GM21528 (cell line): ENCODE measurements around the gene LYZL1.
"Not testable (repeated sequence)": the region's sequence is repeated elsewhere in the genome, so short reads cannot be mapped to it uniquely, and the experiment has no call there.

ENCODE experiments used
- ATAC-seq: cut with Tn5 transposase; IDR thresholded peaks from one replicate; pipeline ENCODE4 v1.9.1; 2021; ENCODE audit warnings: mild to moderate bottlenecking, moderate library complexity; ENCODE audit not compliant: unreplicated experiment, low FRiP score

LYZL1 gene

DNA sequence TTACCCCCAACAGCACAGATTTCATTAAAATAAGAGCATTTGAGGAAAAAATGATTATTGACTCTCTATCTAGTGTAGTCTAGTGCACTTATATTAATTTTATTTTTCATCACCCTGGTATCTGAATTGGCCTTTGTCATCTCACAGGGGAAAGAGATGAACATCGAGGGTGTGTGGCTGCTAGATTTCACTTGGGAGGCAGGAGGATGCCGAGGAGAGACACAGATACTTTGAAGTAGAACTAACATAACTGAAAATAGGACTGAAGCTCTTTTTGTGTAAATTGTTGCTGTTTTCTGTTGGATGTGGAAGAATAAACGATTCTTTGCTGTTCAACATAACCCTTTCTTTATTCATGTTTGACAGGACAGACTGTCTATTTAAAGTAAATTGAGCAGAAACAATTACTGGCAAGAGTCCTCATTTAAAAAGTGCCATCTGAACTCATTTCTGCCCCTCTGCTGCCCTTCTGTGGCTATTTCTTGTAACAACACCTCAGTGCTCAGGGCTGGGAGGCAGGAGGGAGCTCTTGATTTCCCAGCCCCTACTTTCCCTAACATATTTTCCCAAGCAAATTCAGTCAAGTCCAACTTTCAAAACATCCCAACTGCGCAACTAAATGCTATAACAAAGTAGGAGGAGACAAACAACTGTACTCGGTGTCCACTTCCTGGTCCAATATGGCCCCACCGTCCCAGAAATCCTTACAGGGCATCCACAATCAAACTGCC lies 15.6 kb downstream of the LYZL1 start:
- no peak for ATAC-seq

DNA sequence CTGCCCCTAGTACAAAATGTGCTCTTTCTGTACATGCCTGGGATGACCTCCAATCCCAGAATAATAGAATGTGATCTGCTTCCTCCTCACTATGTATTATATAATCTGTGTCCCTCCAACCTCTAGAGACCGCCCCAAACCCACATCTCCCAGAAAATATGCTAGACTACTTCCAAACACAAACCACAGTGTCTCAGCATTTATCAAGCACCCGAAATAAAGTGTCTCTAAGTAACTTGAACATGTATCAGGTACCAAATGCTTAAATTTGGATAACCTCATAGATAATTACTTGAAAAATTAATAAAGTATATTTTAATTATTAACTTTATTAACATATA lies 16.1 kb downstream of the LYZL1 start:
- no peak for ATAC-seq

DNA sequence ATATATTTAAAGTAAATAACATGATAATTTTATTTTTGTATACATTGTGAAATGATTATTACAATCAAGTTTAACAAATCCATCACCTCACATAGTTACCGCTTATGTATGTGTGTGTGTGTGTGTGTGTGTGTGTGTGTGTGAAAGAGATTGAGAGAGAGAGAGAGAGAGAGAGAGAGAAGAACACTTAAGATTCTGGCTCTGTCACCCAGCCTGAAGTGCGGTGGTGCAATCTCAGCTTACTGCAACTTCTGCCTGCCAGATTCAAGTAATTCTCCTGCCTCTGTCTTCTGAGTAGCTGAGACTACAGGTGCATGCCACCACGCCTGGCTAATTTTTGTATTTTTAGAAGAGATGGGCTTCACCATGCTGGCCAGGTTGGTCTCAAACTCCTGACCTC lies 17.8 kb downstream of the LYZL1 start:
- ATAC-seq = no peak

DNA sequence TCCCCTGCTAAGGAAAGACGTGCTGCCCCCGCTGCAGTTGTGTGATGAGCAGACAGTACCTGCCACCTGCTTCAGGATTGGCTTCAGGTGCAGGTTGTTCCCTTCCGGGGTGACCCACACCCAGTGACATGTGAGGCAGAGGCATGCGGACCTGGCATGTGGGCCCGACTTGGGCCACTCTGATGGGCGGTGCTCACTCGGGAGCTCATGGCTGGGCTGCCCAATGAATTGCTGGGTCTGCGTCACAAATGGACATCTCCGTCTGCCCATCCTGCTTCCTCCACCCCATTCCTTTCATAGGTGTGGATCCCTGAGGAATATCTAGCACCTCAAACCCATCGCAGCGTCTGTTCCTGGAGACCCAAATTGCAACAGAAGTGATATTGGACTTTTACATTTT lies 19.3 kb downstream of the LYZL1 start:
- ATAC-seq = not testable (repeated sequence)

DNA sequence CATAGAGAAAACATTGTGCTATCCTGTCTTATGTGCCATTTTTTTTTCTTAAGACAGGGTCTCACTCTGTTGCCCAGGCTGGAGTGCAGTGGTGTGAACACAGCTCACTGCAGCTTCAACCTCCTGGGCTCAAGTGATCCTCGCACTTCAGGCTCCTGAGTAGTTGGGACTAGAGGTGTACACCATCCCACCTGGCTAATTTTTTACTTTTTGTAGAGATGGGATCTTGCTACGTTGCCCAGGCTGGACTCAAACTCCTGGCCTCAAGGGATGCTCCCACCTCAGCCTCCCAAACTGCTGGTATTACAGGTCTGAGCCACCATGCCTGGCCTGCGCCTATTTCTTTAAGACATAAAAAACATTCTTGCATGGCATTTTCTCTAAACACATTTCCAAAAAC lies 20.6 kb downstream of the LYZL1 start:
- no peak for ATAC-seq

DNA sequence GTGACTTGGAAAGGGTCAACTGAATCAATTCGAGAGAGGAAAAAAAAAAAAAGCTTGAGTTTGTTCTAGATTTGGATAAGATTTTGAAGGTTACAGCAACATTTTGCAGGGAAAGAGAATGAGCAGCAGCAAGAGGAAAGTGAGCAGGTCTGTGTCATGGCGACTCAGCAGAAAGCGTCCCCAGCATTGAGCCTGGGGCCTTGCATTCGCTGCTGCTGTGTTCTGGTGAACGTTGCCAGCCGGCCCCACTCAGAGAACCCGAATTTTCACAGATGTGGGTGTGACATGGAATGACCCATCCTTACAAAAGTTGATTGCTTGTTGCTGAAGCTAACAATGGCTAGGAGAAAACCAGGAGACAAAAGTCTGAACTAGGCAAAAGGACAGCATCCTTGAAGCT lies 21.6 kb downstream of the LYZL1 start:
- ATAC-seq = not testable (repeated sequence)

DNA sequence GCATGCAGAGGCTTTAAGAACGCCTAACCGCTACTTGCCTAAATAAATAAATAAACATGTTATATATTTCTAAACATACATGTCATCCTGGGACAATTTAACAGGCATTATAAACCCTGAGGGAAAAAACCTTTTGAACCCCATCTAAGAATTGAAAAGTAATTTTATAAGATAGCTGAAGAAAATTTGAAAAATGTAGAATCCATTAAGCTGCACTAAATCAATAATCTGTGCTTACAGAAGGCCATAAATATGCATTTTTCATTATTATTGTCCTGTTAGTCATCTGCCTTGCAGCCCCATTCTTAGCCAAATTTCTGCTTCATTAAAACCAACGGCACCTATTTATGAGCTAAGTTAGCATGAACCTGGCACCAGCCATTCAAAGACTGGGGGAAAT lies 24.2 kb downstream of the LYZL1 start:
- ATAC-seq = no peak

DNA sequence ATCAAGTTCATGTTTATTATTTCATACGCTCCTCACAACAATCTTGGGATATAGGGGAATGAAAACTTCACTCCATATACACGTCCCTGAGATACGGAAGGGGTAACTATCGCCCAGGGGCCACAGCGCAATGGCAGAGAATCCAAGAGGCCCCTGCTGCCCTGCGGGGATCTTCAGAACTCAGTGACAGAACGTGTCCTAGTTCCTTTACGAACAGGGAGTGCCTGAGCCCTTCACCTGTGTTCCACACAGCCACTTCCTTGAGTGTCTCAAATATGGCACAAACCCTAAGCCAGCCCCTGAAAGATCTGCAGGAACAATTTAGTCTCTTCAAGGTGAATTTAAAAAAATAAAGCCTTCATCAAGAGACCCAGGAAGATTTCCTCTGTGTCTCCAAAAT lies 25.9 kb downstream of the LYZL1 start:
- ATAC-seq = no peak

DNA sequence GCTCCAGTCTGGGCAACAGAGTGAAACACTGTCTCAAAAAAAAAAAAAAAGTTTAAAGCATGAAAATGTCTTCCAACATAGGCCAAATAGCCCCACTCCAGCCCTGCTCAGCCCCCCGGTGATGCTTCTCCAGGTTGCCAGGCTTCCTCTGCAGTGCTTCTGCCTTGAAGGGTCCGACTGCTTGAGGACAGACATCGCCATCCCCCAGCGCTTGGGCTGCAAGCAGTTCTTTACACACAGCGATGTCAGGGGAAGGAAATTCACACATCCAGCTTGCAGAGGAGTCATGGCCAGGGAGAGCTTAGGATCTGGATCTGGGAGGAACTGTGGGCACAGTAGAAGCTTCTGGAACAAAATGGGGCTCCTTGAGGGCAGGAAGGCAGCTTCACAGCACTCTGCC lies 26.9 kb downstream of the LYZL1 start:
- ATAC-seq = no peak

DNA sequence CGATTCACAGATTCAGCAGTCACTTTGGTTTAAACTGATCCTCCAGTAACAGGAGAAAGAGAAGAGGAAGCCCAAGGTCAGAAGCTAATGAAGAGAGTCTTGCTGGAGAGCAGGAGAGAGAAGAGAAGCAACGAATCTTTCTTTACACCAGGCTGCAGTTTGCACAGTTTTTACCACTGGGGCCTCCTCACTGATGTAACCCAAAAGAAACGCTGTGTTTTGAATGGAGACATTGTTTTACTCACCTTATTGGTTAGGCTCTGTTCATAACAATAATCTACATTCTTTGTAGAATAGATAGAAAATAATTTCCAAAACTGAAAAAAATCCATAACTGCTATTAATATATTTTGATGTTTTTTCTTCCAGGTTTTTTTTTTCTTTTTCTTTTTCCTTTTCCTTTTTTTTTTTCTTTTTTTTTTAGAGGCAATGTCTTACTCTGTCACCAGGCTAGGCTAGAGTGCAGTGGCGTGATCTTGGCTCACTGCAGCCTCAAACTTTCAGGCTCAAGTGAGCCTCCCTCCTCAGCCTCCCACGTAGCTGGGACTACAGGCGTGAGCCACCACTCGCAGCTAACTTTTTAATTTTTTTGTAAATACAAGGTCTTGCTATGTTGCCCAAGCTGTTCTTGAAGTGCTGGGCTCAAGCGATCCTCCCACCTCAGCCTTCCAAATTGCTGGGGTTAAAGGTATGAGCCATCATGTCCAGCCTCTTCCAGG lies 27.6 kb downstream of the LYZL1 start:
- ATAC-seq = no peak

DNA sequence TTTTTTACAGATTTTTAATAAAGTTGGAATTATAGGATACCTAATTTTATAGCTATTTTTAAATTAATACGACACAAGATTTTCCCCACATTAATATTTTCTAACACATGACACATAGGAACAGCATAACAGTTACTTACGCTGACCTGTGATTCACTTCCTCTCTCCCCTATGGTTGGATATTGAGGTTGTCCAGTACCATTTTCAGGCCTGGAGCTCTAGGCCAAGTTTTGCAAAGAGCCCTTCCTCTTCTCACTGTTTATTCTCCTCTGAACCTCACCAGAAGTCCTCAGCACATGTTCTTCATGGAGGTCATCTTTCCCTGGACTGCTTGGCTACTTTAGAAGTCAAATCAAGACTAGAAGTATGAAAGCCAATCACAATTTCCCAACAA lies 28.2 kb downstream of the LYZL1 start:
- ATAC-seq = no peak

DNA sequence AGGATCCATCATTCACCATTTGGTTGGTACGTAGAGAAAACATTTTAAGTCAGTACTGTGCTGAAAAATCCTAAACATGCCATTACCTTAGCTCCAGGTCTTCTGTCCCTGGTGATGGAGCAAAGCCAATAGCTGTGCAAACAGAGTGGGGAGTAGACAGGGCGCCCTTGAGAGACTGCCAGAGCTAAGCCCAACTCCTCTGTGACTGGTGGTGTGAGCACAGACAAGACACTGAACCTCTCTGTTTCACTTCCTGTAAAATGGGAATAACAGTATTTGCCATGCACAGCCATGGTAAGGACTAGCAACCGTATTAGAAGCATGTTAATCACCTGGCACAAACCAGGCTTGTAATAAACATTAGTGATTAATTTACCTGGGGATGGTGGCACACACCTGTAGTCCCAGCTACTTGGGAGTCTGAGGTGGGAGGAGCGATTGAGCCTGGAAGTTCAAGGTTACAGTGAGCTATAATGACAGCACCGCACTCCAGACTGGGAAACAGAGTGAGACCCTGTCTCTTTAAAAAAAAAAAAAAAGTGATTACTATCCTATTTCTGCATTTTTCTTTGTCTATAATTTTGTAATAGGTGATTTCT lies 28.7 kb downstream of the LYZL1 start:
- no peak for ATAC-seq

DNA sequence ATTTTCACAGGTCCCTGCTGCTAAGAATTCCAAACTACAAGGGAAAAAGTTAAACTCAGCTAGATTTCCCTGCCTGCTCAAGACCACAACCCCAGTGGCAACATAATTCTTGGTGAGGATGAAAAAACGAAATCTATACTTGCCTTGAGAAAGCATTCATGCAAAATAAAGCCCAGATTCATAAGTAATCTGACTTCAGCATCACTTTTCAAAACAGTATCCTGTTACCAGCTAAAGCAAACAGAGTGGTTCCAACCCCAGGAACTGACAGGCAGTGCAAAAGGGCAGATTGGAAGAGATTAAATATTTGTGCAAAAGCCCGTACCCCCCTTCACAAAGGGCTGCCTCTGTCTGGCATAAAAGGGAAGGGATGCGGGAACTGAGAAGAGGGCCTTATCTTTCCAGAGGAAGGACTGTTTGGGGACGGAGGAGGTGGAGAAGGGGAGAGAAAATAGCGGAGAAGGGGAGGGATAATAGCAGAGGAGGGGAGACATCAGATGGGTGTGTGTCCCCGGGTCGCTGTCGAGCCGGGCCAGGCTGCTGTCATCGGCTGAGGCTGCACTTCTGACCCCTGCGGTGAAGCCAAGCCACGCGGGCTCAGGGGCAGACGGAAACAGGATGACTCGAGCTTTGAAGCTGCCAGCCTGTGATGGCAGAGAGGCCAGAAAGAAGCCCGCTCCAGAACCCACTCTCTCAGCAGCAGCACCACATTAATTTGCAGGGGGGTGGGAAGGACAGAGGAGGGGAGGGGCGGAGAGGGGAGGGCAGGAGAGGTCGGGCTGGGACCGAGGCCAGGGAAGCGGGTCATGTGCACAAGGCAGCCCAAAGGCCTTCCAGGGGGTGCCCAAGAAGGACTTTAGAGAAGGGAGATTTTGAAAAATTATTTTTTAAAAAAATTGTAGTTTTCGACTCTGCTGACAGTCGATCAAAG lies 29.5 kb downstream of the LYZL1 start:
- ATAC-seq = not testable (repeated sequence)

DNA sequence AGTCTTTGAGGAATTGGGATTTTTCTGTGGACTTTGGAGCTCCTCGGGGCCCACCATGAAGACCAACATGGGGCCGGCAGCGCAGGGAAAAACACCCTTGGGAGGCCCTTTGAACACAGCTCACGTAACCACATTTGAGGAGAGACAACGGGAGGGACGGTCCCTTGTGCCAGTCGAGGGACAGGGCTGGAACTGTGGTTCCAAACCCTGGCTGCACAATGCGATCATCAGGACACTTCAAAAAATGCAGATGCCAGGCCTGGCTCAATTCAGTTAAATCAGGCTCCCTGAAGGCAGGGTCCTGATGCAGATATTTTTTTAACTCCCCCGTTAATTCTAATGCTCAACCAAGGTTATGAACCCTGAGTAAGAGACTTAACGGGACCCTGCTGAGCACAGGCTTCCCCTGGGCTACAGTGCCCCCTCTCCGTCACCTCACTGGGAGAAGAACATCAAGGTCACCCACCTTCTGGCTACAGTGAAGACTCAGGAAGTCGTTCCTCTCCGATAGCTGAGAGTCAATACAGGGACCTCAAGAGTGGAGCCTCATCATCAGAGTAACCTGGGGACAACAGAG lies 30.4 kb downstream of the LYZL1 start:
- no peak for ATAC-seq

DNA sequence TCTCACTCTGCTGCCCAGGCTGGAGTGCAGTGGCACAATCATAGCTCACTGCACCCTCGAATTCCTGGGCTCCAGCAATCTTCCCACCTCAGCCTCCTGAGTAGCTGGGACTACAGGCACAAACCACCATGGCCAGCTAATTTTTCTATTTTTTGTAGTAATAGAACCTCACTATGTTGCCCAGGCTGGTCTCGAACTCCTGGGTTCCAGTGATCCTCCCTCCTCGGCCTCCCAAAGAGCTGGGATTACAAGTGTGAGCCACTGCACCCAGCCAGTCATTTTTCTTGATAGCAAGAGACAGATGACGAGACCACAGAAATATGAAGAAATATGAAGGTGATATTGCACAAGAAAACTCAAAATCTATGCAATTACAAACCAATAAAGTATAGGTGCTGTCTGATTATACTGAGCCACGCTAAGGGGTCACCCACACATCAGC lies 31.8 kb downstream of the LYZL1 start:
- not testable (repeated sequence) for ATAC-seq

DNA sequence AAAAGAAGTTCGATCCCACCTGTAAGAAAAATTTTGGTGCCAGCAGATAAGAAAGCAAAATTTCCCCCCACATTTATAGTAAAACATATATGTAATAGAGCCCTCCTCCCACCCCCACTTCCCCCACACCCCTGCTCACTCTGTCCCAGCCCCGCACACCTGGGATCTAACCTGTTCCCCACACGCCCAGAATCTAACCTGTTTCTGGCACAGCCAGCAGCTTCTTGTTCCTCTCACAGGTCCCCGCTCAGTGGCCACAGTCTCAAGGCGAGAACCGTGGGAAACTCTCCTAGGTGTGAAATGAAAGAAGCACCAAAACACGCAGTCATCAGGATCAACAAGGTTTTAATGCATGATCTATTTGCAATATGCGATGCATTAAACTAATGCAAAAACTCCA lies 32.8 kb downstream of the LYZL1 start:
- ATAC-seq = no peak

DNA sequence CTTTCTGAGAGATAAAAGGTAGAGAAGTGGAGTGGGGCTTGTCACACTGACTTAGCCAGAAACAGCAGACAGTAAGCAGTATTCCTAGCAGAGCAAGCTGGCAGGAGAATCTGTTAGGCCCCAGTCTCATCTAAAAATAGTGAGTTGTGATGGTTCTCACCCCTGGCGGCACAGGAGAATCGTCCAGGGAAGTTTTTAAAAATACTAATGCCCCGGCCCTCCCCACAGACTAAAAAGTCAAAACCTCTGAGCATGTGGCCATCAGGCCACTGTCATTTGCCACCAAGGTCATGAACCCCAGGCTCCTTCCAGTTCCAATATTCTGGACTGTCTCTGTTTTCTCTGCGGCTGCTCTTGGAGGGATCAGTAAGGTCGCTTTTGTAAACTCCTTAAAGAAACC lies 34.0 kb downstream of the LYZL1 start:
- no peak for ATAC-seq

DNA sequence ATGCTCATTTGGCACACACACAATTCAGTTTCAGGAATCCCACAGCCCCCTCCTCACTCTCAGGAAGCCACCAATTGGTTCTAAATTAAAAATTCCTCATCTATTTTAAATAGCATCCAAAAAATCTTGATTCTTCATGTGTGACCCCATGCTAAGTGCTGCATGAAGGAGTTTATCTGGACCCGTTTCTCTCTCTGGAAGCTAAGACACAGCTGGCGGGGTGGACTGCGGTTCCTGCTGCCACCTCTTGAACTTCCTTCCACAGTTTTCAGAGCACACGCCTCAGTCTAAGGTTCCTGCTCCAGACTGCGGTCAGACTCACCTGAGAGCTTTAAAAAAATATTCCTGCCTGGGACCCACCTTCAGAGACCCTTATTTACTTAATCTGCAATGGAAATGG lies 34.5 kb downstream of the LYZL1 start:
- no peak for ATAC-seq

DNA sequence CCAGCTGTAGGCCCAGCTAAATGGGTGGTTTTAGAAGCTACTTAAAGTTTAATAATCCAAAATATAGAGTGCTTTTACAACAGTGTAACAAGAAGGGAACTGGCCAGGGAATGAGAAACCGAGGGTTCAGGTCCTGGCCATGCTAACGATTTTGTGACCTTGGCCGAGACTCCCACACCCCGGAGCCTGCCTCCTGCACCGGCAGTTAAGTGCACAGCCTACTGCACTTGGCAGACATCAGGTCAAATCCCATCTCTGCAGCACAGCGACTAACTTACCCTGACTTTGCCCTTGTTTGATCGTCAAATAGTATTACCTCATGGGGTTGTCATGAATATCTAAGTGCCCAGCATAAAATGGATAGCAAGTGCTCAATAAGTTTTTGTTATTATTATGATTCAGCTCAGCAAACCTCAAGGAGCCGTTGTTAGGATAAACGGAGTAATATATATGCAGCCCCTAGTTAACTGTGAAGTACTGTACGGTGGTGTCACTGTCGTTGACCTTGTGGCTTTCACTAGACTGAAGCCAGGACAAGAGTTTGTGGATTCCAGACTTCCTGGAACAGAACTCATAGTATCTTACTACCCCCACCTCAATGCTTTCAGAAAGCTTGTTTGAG lies 35.5 kb downstream of the LYZL1 start:
- no peak for ATAC-seq

DNA sequence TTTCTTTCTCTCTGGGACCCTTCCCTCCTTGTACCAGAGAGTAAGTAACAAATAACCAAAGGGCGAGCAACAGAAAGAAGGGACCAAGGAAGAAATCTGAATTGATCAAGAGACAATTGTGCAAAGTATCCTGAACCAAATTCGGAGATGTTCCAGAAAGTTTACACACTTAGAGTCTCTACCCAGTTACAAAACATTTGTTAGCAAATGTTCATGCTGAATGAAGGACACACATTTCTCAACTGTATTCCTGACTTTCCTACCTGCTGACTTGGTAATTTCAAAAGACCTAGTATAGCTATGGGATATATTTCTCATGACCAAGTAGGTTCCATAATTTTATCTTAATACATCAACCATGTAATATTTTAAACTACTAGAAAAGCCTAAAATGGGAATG lies 37.4 kb downstream of the LYZL1 start:
- ATAC-seq = no peak
